ENCODE measurements around the gene SLC25A44. TPM values are rescaled to one million over a fixed set of nuclear protein-coding genes. Genes with fewer than 3 reads are reported as not detected.
"Not testable (repeated sequence)": the region's sequence is repeated elsewhere in the genome, so short reads cannot be mapped to it uniquely, and the experiment has no call there.

The SLC25A44 gene
- total RNA-seq, 1 donor from 2014 or later, result 6.6 TPM

DNA sequence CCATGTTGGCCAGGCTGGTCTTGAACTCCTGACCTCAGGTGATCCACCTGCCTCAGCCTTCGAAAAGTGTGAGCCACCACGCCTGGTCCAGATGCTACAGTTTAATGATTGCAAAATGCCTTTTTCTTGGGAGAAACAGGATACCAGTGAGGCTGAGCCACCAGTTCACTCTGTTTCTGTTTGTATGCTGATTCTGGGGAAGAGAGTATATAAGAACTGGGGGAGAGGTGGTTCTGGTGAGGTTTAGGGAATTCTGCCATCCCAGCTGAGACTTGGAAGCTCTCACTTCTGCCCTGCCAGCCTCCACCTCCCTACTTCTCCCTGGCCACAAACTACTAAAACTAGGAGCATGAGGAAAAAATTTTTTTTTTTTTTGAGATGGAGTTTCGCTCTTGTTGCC lies 10.8 kb downstream of the SLC25A44 start:
- DNase-seq, result no peak

GRCh38 chr1:156211243-156211642 lies 17.3 kb downstream of the SLC25A44 start:
- no peak for DNase-seq

DNA sequence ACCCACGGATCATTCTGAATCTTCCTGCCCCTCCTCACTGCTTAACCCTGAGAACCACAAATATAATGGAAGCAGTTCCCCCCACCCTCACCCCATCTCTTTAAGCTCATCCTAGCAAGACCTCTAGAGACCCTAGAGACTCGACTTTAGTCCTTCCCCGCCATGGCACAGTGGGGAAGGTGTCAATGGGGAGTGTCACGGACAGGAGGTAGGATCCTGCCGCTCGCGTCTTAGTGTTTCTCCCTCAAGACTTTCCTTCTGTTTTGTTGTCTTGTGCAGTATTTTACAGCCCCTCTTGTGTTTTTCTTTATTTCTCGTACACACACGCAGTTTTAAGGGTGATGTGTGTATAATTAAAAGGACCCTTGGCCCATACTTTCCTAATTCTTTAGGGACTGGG lies 18.2 kb downstream of the SLC25A44 start:
- DNase-seq, result no peak

- peak; percentile 96 for DNase-seq
Measured at GRCh38 chr1:156212833-156213643, 19.1 kb downstream of the SLC25A44 start, which contains the start of gene PMF1. Gene PMF1 (plus strand): TSS chr1:156213007. CDS start chr1:156213016, 9 bp downstream.

GRCh38 chr1:156213644-156213966 lies 19.7 kb downstream of the SLC25A44 start:
- DNase-seq, result no peak

DNA sequence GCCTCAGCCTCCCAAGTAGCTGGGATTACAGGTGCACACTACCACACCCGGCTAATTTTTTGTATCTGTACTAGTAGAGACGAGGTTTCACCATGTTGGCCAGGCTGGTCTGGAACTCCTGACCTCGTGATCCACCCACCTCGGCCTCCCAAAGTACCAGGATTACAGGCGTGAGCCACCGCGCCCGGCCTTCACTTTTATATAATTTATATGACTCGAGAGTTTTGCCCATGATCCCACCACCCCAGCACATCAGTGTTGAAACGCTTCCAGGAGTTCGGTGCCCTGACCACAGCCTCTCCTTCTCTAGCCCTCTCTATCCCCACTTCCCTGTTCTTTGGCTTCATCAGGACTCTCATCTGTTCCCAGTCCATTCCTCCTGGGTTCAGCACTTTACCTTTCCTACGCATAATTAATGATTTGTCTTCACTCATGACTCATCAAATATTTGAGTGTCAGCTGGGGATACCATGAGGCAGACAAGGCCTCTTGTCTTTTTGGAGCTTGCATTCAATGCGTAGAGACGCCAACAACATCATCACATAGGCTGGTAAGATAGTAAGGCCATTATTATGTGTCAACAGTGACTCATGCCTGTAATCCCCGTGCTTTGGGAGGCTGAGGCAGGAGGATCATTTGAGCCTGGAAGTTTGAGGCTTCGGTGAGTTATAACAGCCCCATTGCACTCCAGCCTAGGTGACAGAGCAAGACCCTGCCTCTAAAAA lies 20.3 kb downstream of the SLC25A44 start:
- no peak for DNase-seq

DNA sequence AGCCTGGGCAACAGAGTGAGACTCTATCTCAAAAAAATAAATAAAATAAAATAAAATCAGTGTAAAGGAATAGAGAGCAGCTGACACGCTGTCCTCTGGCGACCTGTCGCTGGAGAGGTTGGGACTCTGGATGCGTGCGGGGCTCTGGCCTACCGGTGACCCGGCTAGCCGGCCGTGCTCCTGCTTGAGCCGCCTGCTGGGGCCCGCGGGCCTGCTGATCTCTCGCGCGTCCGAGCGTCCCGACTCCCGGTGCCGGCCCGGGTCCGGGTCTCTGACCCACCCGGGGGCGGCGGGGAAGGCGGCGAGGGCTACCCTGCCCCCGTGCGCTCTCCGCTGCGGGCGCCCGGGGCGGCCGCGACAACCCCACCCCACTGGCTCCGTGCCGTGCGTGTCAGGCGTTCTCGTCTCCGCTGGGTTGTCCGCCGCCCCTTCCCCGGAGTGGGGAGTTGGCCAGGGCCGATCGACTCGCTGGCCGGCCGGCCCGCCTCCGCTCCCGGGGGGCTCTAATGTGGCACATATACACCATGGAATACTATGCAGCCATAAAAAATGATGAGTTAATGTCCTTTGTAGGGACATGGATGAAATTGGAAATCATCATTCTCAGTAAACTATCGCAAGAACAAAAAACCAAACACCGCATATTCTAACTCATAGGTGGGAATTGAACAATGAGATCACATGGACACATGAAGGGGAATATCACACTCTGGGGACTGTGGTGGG lies 22.6 kb downstream of the SLC25A44 start:
- not testable (repeated sequence) for DNase-seq

DNA sequence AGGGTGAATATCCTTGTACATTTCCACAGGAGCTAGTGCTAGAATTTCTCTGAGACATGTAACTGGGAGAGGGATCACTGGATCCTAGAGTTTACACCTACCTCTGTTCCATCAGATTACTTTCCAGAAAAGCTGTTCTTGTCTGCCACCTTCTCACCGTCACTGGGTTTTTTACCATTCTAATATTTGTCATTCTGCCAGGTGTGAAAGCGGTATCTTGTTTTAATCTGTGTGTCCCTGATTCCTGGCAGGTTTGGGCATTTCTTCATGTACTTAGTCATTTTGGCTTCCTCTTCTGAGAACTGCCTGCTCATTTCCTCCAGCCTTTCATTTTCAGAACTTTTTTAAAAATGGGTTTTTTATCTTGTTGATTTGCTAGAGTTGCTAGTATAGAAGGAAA lies 24.0 kb downstream of the SLC25A44 start:
- no peak for DNase-seq

DNA sequence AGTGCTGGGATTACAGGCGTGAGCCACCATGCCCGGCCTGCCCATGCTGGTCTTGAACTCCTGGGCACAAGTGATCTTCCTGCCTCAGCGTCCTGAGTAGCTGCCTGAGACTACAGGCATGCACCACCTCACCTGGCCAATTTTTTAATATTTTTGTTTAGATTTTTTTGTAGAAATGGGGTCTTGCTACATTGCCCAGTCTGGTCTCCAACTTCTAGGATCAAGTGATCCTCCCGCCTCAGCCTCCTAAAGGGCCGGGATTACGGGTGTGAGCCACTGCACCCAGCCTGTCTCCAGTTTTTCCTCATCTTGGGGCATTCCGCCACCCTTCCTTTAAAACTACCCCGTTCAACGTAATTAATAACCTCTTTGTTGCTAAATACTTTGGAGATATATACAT lies 26.3 kb downstream of the SLC25A44 start:
- DNase-seq, result no peak

DNA sequence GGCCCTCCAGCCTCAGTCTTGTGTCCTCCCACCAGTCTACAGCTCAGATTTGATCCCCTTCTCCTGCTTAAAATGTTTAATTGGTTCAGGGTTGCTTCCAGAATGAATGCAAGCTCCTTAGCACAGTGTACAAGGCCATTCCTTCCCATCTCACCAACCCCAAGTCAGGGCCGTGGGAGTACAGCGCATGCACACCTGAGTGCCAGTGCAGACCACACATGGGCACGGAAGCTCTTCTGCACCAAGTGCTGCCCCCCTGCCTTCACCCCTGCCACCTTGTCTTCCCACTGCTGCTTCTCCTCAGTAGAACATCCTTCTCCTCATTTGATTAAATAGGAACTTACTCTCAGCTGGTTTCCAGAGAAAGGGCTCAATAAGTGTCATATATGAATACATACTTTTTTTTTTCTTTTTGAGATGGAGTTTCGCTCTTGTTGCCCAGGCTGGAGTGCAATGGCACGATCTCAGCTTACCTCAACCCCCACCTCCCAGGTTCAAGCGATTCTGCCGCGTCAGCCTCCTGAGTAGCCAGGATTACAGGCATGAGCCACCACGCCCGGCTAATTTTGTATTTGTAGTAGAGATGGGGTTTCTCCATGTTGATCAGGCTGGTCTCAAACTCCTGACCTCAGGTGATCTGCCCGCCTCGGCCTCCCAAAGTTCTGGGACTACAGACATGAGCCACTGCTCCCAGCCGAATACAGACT lies 28.2 kb downstream of the SLC25A44 start:
- no peak for DNase-seq

DNA sequence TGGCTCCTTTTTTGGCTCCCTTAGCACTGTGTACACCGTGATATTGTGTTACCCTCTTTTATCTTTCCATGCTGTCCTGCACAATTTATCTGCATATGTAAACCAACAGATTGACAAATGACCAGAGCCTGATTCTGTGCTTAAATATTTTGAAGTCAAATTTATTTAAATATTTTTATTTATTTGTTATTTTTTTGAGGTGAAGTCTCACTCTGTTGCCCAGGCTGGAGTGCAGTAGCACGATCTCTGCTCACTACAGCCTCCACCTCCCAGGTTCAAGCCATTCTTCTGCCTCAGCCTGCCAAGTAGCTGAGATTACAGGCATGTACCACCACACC lies 31.7 kb downstream of the SLC25A44 start:
- DNase-seq, result no peak

- DNase-seq, result no peak
Measured at GRCh38 chr1:156226116-156226538, 32.2 kb downstream of the SLC25A44 start.

DNA sequence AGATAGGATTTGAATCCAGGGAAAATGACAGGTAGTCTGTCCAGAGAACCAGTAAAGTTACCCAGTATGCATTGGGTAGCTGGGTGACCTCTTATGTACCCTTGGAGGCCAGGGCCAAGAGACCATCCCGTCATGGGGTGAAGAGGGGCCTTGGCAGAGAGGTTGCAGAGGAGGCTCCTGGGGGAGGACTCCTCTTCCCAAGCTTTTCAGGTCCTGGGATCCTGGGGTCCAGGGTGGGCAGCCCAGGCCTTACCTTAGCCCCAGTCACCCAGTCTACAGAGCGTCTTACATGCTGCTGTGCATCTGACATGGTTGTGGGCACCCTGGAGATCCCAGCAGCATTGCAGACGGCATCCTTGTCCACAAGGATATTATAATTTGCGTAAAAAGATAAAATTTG lies 32.9 kb downstream of the SLC25A44 start:
- no peak for DNase-seq

DNA sequence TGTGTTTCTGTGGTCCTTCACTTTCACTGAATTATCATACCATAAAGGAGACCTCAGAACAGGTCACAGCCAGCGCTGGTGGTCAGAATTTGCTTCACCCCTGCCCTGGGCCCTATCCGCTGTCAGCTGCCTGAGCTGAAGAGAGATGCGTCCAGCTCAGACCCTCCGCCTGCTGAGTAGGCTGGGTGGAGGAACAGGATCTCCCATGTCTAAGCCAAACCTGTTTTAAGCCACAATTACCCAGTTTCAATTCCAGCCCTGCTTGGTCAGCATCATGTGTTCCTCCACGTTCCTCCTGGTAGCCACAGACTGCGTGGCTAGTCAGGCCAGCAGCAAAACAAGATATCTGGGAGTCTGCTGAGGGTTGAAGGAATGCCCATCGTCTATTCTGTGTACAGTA lies 34.6 kb downstream of the SLC25A44 start:
- DNase-seq, result no peak

DNA sequence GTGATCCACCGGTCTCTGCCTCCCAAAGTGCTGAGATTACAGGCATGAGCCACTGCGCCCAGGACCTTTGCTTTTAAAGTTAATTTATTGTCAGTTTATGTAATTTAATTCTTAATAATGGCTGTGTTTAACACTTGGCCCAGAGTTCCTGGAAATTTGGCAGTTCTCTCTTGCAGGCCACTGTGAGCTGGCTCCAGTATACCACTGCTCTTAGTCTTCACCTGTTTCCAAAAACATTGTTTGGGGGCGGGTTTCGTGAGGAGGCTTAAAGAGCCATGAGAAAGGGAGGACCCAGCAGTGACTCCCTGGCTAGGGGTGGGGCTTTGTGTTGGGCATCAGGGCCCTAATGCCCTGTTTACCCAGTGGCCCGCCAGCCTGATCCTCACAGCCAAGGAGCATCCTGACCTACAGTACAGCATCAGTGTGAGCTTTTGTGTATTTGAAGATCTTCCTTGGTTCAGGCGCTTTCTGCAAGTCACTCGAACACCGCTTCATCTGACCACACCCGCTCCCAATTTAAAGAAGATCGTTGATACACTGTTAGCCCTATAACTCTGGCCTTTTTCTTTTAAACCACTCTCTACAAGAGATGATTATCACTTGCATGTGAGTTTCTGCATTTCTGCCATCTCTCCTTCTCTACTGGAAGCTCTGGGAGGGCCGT lies 36.0 kb downstream of the SLC25A44 start:
- no peak for DNase-seq

GRCh38 chr1:156230473-156230837 lies 36.6 kb downstream of the SLC25A44 start:
- DNase-seq, result no peak

DNA sequence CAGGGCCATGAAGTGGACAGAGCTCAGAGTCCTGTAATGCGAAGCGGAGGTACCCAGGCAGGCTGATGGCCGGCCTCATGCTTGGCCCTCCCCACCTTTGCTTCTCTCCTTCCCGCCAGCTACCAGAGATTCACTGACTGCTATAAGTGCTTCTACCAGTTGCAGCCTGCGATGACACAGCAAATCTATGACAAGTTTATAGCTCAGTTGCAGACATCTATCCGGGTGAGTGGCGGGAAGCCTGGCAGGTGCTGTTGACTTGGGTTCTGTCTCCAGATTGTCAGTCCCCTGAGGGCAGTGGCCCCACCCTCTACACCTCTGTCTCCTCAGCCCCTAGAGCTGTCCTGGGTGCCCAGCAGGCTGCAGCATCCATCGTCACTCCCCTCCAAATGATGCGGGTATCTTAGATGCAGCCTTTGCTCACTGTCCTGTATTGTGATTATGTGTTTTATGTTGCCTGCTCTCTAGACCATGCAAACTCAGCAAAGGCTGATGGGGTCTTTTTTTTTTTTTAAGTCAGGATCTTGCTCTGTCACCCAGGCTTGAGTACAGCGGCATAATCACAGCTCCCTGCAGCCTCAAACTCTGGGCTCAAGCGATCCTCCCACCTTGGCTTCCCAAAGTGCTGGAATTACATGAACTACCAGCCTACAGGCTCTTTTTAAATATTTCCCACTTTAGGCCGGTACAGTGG lies 38.4 kb downstream of the SLC25A44 start:
- no peak for DNase-seq

- DNase-seq, result no peak
Measured at GRCh38 chr1:156233426-156234127, 39.7 kb downstream of the SLC25A44 start.

DNA sequence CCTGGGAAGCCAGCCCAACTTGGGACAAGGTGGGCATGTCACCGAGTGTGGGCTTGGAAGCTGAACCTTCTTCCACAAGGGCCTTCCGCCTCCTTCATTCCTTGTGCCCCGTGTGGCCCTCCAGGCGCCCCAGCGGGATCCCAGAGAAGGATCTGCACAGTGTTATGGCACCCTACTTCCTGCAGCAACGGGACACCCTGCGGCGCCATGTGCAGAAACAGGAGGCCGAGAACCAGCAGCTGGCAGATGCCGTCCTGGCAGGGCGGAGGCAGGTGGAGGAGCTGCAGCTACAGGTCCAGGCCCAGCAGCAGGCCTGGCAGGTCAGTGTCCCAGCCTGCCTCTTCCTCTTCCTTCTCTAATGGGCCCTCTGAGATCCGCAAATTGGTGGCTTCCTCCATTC lies 42.3 kb downstream of the SLC25A44 start:
- no peak for DNase-seq

DNA sequence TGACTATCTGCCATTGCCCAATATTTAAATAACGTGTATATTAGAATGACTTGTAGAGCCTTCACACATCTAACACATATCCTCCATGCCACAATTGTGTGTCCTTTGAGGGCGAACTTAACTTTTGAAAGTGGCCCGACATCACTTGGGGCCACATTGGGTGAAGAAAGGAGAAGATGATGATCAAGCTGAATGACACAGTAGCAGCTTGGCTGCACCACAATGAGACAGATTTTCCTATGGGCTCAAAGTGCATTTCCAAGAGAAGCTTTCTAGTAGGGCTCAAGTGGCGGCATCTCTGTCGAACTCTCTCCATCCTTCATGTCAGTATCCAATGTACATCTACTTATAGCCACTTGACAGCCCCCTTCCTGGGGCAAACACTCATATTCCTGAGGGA lies 44.3 kb downstream of the SLC25A44 start:
- no peak for DNase-seq

DNA sequence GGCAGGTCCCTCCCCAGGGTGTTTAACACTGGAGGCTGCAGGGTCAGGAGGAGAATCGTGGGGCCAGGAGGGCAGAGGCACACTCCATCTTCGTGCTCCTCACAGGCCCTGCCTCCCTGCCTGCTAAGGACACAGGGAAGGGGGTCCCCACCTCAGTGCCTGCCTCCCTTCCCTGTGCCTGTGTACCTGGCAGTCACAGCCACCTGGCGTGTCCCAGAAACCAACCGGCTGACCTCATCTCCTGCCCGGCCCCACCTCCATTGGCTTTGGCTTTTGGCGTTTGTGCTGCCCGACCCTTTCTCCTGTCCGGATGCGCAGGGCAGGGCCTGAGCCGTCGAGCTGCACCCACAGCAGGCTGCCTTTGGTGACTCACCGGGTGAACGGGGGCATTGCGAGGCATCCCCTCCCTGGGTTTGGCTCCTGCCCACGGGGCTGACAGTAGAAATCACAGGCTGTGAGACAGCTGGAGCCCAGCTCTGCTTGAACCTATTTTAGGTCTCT lies 47.5 kb downstream of the SLC25A44 start:
- DNase-seq, result no peak
